ENCODE measurements around the gene CINP.
"Not testable (repeated sequence)": the region's sequence is repeated elsewhere in the genome, so short reads cannot be mapped to it uniquely, and the experiment has no call there.

CINP gene

GRCh38 chr14:102341566-102341965 lies 21.1 kb downstream of the CINP start:
- in situ Hi-C loops (cut with HindIII; ENCODE audit: low sequenced_read_pairs) = no loop called here
- TF ChIP-seq CTCF (IDR thresholded peaks at IDR 0.05; ENCODE audit: low read depth, low read length, missing control alignments) = no peak
- H3K4me3 ChIP-seq (ENCODE audit: low read depth, low read length) = no peak overlapping the region
- DNase-seq (ENCODE audit: low read depth) = no peak

- H3K4me3 ChIP-seq (ENCODE audit: low read depth, low read length) = no peak overlapping the region
- in situ Hi-C loops (cut with HindIII; ENCODE audit: low sequenced_read_pairs) = no loop called here
- DNase-seq (ENCODE audit: low read depth) = no peak
- no peak for TF ChIP-seq CTCF (IDR thresholded peaks at IDR 0.05; ENCODE audit: low read depth, low read length, missing control alignments)
These were observed 24.0 kb downstream of the CINP start for GRCh38 chr14:102338724-102339123.

GRCh38 chr14:102335163-102335562 lies 27.5 kb downstream of the CINP start:
- in situ Hi-C loops (cut with HindIII; ENCODE audit: low sequenced_read_pairs) = no loop called here
- H3K4me3 ChIP-seq (ENCODE audit: low read depth, low read length) = no peak overlapping the region
- TF ChIP-seq CTCF (IDR thresholded peaks at IDR 0.05; ENCODE audit: low read depth, low read length, missing control alignments) = no peak
- DNase-seq (ENCODE audit: low read depth) = no peak

GRCh38 chr14:102333795-102334705 lies 28.6 kb downstream of the CINP start:
- no peak for DNase-seq (ENCODE audit: low read depth)
- H3K4me3 ChIP-seq (ENCODE audit: low read depth, low read length) = no peak overlapping the region
- in situ Hi-C loops (cut with HindIII; ENCODE audit: low sequenced_read_pairs) = no loop called here
- no peak for TF ChIP-seq CTCF (IDR thresholded peaks at IDR 0.05; ENCODE audit: low read depth, low read length, missing control alignments)

- H3K4me3 ChIP-seq (ENCODE audit: low read depth, low read length) = no peak overlapping the region
- TF ChIP-seq CTCF (IDR thresholded peaks at IDR 0.05; ENCODE audit: low read depth, low read length, missing control alignments) = no peak
- in situ Hi-C loops (cut with HindIII; ENCODE audit: low sequenced_read_pairs) = no loop called here
- no peak for DNase-seq (ENCODE audit: low read depth)
These were observed 29.3 kb downstream of the CINP start for GRCh38 chr14:102333390-102333789.

- no peak for DNase-seq (ENCODE audit: low read depth)
- in situ Hi-C loops (cut with HindIII; ENCODE audit: low sequenced_read_pairs) = no loop called here
- no peak overlapping the region for H3K4me3 ChIP-seq (ENCODE audit: low read depth, low read length)
- TF ChIP-seq CTCF (IDR thresholded peaks at IDR 0.05; ENCODE audit: low read depth, low read length, missing control alignments) = no peak
These were observed 31.9 kb downstream of the CINP start for GRCh38 chr14:102330806-102331205.

GRCh38 chr14:102329381-102329780 lies 33.3 kb downstream of the CINP start:
- DNase-seq (ENCODE audit: low read depth); H3K4me3 ChIP-seq (ENCODE audit: low read depth, low read length); in situ Hi-C loops (cut with HindIII; ENCODE audit: low sequenced_read_pairs): not testable (repeated sequence)

Data from astrocyte of the cerebellum (primary cell).